ENCODE data around the gene ZSCAN5A.
"Not testable (repeated sequence)": the region's sequence is repeated elsewhere in the genome, so short reads cannot be mapped to it uniquely, and the experiment has no call there.

The ZSCAN5A gene

DNA sequence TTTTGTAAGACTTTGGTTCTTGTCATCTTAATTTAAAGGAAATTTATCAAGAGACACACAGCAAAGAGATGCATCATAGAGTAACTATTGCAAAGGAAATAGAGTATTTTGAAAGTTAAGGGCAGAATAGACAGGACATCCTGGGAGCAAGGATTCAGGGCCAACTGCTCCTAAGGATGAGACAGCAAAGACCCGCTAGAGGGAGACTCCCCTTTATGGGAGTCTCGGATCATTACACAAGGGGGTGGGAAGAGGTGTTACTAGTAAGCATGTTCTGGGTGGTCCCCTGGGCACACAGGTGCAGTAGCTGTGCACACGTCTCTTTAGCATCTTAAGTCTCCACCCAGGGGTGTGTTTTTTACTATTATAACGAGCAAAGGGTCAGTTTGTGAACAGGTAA is 102.9 kb downstream of the ZSCAN5A start:
- no peak for TF ChIP-seq EZH2phosphoT487 (conservative IDR thresholded peaks at IDR 0.05; ENCODE audit: low read length)
- no peak overlapping the region for H2AFZ ChIP-seq (ENCODE audit: low read depth, low read length, severe bottlenecking)
- no peaks in the 10 kb centered on the region for H4K20me1 ChIP-seq (ENCODE audit: low read depth, low read length)
- no peaks in the 10 kb centered on the region for H3K9me2 ChIP-seq (replicated peaks; ENCODE audit: insufficient read depth, low read length)
- H3F3A ChIP-seq (ENCODE audit: insufficient read depth): no peaks in the 10 kb centered on the region
- H3K36me3 ChIP-seq (ENCODE audit: low read length): no peaks in the 10 kb centered on the region
- no peaks in the 10 kb centered on the region for H3K79me2 ChIP-seq (ENCODE audit: insufficient read depth, low read length)
- H3K27ac ChIP-seq (ENCODE audit: low read depth, low read length): no peak overlapping the region
- no peak overlapping the region for H3K4me2 ChIP-seq (ENCODE audit: low read depth, low read length, poor library complexity, severe bottlenecking)
- H3K27me3 ChIP-seq (ENCODE audit: low read length): no peaks in the 10 kb centered on the region
- H3K9ac ChIP-seq (ENCODE audit: low read length): no peak overlapping the region
- no peaks in the 10 kb centered on the region for H3K9me3 ChIP-seq (ENCODE audit: insufficient read depth, low read length)
- no peak overlapping the region for H3K4me3 ChIP-seq (ENCODE audit: insufficient read depth, low read length, poor library complexity, severe bottlenecking)

GRCh38 chr19:56210036-56210435 is 104.6 kb downstream of the ZSCAN5A start:
- H2AFZ ChIP-seq (ENCODE audit: low read depth, low read length, severe bottlenecking); H4K20me1 ChIP-seq (ENCODE audit: low read depth, low read length); H3K4me3 ChIP-seq (ENCODE audit: insufficient read depth, low read length, poor library complexity, severe bottlenecking); H3K9ac ChIP-seq (ENCODE audit: low read length); H3K27ac ChIP-seq (ENCODE audit: low read depth, low read length); H3K4me2 ChIP-seq (ENCODE audit: low read depth, low read length, poor library complexity, severe bottlenecking); H3F3A ChIP-seq (ENCODE audit: insufficient read depth); H3K9me2 ChIP-seq (replicated peaks; ENCODE audit: insufficient read depth, low read length); H3K9me3 ChIP-seq (ENCODE audit: insufficient read depth, low read length); H3K27me3 ChIP-seq (ENCODE audit: low read length); H3K79me2 ChIP-seq (ENCODE audit: insufficient read depth, low read length); H3K36me3 ChIP-seq (ENCODE audit: low read length): not testable (repeated sequence)

- no peaks in the 10 kb centered on the region for H4K20me1 ChIP-seq (ENCODE audit: low read depth, low read length)
- no peak overlapping the region for H3K4me2 ChIP-seq (ENCODE audit: low read depth, low read length, poor library complexity, severe bottlenecking)
- no peak overlapping the region for H3K27ac ChIP-seq (ENCODE audit: low read depth, low read length)
- H3K79me2 ChIP-seq (ENCODE audit: insufficient read depth, low read length): no peaks in the 10 kb centered on the region
- no peak overlapping the region for H3K4me3 ChIP-seq (ENCODE audit: insufficient read depth, low read length, poor library complexity, severe bottlenecking)
- H3K9ac ChIP-seq (ENCODE audit: low read length): no peak overlapping the region
- no peaks in the 10 kb centered on the region for H3K9me2 ChIP-seq (replicated peaks; ENCODE audit: insufficient read depth, low read length)
- no peak overlapping the region for H2AFZ ChIP-seq (ENCODE audit: low read depth, low read length, severe bottlenecking)
- TF ChIP-seq EZH2phosphoT487 (conservative IDR thresholded peaks at IDR 0.05; ENCODE audit: low read length) (no peak), CTCF (IDR thresholded peaks at IDR 0.05; ENCODE audit: insufficient read depth, low read length, poor library complexity, severe bottlenecking) (no peak)
- no peaks in the 10 kb centered on the region for H3F3A ChIP-seq (ENCODE audit: insufficient read depth)
- no peaks in the 10 kb centered on the region for H3K27me3 ChIP-seq (ENCODE audit: low read length)
- H3K9me3 ChIP-seq (ENCODE audit: insufficient read depth, low read length): no peaks in the 10 kb centered on the region
- no peaks in the 10 kb centered on the region for H3K36me3 ChIP-seq (ENCODE audit: low read length)
Measured at GRCh38 chr19:56209091-56209490, 105.5 kb downstream of the ZSCAN5A start.

DNA sequence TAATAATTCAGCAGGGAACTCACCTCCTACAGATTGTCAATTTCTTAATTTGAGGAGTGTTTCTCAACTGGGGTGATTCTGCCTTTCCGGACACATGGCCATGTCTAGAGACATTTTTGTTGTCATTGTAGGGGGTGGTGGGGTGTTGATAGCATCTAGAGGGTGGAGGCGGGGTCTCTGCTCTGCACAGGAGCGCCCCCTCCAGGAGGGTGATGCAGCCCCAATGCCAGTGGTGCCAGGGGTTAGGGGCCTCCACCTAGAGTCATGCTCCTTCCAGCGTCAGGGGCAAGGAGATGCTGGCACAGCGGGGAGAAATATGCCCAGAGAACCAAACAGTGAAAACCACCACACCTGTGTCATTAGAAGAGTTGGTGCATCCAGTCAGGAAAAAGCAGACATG is 107.1 kb downstream of the ZSCAN5A start:
- not testable (repeated sequence) for H3K4me3 ChIP-seq (ENCODE audit: insufficient read depth, low read length, poor library complexity, severe bottlenecking); H3K9me3 ChIP-seq (ENCODE audit: insufficient read depth, low read length); H3K9me2 ChIP-seq (replicated peaks; ENCODE audit: insufficient read depth, low read length); H3F3A ChIP-seq (ENCODE audit: insufficient read depth); H2AFZ ChIP-seq (ENCODE audit: low read depth, low read length, severe bottlenecking); H3K36me3 ChIP-seq (ENCODE audit: low read length); H3K4me2 ChIP-seq (ENCODE audit: low read depth, low read length, poor library complexity, severe bottlenecking); H3K27ac ChIP-seq (ENCODE audit: low read depth, low read length); H3K9ac ChIP-seq (ENCODE audit: low read length); H3K79me2 ChIP-seq (ENCODE audit: insufficient read depth, low read length); H4K20me1 ChIP-seq (ENCODE audit: low read depth, low read length); H3K27me3 ChIP-seq (ENCODE audit: low read length)

GRCh38 chr19:56201973-56202372 is 112.7 kb downstream of the ZSCAN5A start, which contains the start of gene ZSCAN5C:
TSS of gene ZSCAN5C (plus strand) at chr19:56202273. CDS start at chr19:56205914, 3,641 bp downstream.
- no peaks in the 10 kb centered on the region for H3K27me3 ChIP-seq (ENCODE audit: low read length)

More at GRCh38 chr19:56201973-56202372, 112.7 kb downstream of the ZSCAN5A start, which contains the start of gene ZSCAN5C:
- no peaks in the 10 kb centered on the region for H3K36me3 ChIP-seq (ENCODE audit: low read length)
- no peak within 1 kb of the TSS for H2AFZ ChIP-seq (ENCODE audit: low read depth, low read length, severe bottlenecking)
- no peaks in the 10 kb centered on the region for H4K20me1 ChIP-seq (ENCODE audit: low read depth, low read length)
- H3K27ac ChIP-seq (ENCODE audit: low read depth, low read length): no peak within 1 kb of the TSS
- H3K79me2 ChIP-seq (ENCODE audit: insufficient read depth, low read length): no peaks in the 10 kb centered on the region
- H3K9me2 ChIP-seq (replicated peaks; ENCODE audit: insufficient read depth, low read length): no peaks in the 10 kb centered on the region
- H3F3A ChIP-seq (ENCODE audit: insufficient read depth): no peaks in the 10 kb centered on the region
- no peaks in the 10 kb centered on the region for H3K9me3 ChIP-seq (ENCODE audit: insufficient read depth, low read length)
- H3K4me3 ChIP-seq (ENCODE audit: insufficient read depth, low read length, poor library complexity, severe bottlenecking): no peak within 1 kb of the TSS
- no peak within 1 kb of the TSS for H3K9ac ChIP-seq (ENCODE audit: low read length)
- TF ChIP-seq CTCF (IDR thresholded peaks at IDR 0.05; ENCODE audit: insufficient read depth, low read length, poor library complexity, severe bottlenecking) (no peak), EZH2phosphoT487 (conservative IDR thresholded peaks at IDR 0.05; ENCODE audit: low read length) (no peak)
- H3K4me2 ChIP-seq (ENCODE audit: low read depth, low read length, poor library complexity, severe bottlenecking): no peak within 1 kb of the TSS

Data from SU-DHL-6 (cell line).